Erythroblast (primary cell): ENCODE measurements around the gene C2orf92.

Experiments
- GATA1 ChIP-seq: IDR thresholded peaks from 2 replicates; pipeline ENCODE4 v1.6.1; 2011; ENCODE audit warnings: low read depth, mild to moderate bottlenecking, control low read depth, low read length, moderate library complexity
- POLR2A ChIP-seq: IDR thresholded peaks from 2 replicates; pipeline ENCODE4 v1.6.1; 2011; ENCODE audit warnings: mild to moderate bottlenecking, low read length

- no peak for TF ChIP-seq POLR2A
- TF ChIP-seq GATA1, result no peak
Measured at GRCh38 chr2:97653874-97654273, 15.6 kb upstream of the C2orf92 start.
